ENCODE results near the gene POGLUT3.

GRCh38 chr11:108527382-108527781, 29.2 kb upstream of the POGLUT3 start:
- TF ChIP-seq POLR2A (IDR thresholded peaks at IDR 0.05; ENCODE audit: low read depth, low read length) (no peak), POLR2AphosphoS5 (IDR thresholded peaks at IDR 0.05; ENCODE audit: low read depth, low read length) (no peak), TAF1 (IDR thresholded peaks at IDR 0.05; ENCODE audit: borderline replicate concordance, low read depth, low read length) (no peak)

Data from GM12892 (cell line).